GM18505 (cell line): ENCODE data around the gene ANXA2.

Source experiments
- ATAC-seq: cut with Tn5 transposase; IDR thresholded peaks from one replicate; pipeline ENCODE4 v1.9.1; 2021; ENCODE audit not compliant: unreplicated experiment
- POLR2A ChIP-seq: IDR thresholded peaks from 4 replicates; pipeline ENCODE4 v1.6.1; 2011; ENCODE audit warnings: borderline replicate concordance; ENCODE audit not compliant: insufficient read depth, insufficient read length; ENCODE audit errors: extremely low read depth

The ANXA2 gene

DNA sequence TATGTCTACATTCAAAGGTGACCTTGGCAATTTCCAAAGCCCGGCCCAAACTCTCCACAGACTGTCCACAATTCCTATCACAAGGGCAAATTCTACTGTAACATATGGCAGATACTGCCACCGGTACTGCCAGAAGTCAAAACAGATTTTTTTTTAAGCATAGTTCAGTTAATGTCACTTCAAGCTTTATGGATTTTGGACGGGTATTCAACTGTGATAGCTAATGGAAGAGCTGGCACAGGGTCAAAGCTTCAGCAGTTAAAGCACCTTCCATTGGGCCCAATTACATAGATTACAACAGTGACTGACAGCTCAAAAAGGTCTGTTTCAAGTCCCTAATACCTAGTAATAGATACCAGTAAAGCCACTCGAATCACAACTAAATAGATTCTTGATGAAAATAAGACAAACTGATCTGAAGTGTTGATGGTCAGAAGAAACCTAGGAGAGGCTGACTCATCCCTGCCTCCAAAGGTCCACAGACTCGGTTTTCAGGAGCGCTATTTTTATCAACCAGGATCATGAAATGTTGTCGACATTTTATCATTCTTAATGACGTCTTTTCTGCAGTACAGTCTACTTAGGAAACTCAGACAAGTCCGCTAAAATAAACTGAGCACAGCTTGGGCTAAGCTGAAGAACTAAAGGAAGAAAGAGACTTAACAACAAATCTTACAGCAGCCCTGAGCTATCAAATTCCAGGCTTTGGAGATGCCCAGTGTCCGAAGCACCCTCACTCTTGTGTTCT, 38.7 kb downstream of the ANXA2 start:
- no peak for ATAC-seq
- no peak for TF ChIP-seq POLR2A

DNA sequence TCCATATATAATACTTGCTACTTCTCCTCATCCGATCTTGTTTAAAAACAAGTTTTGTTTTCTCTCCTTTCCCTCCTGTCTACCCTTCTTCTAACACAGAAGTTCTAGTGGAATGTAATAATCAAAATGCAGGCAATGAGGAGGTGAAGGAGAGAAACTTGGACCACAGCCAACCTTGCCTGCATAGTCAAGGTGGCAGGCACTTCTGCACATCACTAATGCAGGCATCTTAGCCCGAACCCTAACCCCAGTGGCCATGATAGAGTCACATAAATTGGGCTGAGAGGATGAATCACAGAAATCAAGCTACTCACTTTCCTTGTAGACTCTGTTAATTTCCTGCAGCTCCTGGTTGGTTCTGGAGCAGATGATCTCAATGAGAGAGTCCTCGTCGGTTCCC, 41.0 kb downstream of the ANXA2 start:
- ATAC-seq: no peak
- TF ChIP-seq POLR2A: no peak

DNA sequence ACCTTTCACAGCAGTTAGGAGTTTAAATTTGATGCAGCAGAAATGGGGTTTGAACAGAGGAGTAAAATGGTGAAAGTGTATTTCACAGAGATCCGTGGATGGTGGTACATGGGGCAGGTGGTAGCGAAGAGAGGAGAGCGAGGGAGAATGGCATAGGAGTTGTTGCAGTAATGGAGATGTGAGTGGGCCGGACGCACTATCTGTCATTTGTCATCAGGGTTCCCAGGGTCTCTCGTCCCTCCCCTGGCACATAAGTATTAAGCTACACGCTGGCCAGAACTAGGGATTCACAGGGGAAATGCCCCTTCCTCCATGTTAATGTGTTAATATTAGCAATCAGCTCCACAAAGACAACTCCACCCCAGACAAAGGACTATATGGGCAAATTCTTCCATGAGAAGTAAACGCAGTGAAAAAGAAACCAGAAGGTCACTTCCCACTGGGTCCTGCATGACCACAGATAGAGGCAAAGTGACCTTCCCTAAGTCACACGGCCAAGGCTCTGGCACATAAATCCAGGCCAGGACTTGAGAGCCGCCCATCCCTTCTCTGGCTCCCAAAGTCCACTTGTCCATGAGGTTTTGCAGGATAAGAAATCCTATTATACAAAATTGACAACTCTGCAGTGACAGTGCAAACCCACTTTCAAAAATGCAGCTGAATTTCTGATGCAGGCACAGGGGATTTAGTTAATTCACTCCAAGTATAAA, 42.5 kb downstream of the ANXA2 start:
- ATAC-seq: no peak
- TF ChIP-seq POLR2A: no peak

DNA sequence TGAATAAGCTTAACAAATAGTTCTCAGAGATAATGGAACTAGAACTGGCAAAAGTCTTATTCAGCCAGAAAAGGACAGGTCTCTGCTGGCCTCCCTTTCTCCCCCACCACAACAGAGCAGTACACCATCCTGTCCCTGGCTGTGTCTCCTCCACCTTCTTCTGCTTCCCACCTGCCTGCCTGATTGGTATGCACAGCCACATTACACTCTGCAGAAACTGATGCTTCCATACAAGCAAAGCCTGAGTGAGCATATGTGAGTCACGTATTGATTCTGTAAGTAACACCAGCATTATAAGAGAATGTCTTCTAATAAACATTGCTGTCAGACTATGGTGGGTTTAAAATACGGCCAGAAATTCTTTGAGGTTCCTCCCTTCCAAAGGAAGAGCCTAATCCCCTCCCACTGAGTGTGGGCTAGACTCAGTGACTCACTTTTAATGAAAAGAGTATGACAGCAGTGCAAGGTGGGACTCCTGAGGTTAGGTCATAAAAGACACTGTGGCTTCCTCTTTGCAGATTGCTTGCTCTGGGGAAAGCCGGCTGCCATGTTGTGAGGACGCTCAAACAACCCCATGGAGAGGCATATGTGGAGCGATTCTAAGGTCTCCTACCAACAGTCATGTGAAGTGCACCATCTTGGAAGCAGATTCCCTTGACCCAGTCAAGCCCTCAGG, 44.4 kb downstream of the ANXA2 start:
- TF ChIP-seq POLR2A: no peak
- no peak for ATAC-seq

DNA sequence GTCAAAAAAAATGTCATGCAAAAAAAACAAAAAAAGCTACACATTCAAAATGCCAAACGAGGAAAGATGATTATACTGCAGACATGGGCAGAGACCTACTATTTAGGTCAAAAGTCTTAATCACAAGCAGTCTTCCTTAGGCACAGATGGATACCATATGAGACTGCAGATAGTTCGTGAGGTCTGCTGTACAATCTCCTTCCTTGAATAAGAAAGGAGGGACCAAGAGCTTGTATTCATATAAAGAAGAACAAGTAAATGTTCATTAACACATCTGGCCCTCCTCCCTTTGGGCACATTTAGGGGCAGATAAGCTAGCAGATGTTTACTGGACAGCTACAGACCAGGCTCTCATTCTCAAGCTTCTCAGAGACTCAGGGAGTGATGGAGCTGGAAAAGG, 45.3 kb downstream of the ANXA2 start:
- no peak for TF ChIP-seq POLR2A
- ATAC-seq: no peak

DNA sequence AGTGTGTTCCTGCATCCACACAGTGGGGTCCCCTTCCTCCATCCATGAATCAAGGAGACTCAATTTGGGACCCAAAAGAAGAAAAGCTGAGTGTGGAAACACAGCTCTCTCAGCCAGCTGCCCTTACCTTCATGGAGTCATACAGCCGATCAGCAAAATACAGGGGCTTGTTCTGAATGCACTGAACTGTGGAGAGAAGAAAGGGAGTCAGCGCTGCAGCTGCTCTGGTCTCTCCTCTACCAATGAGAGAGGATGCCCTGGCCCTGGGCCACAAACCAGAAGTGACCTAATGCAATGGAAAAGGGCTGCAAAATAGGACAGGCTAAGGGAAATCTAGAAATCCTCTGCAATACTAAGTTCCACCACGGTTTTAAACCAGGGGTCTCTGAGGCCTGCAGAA, 46.7 kb downstream of the ANXA2 start:
- TF ChIP-seq POLR2A: no peak
- ATAC-seq: no peak

DNA sequence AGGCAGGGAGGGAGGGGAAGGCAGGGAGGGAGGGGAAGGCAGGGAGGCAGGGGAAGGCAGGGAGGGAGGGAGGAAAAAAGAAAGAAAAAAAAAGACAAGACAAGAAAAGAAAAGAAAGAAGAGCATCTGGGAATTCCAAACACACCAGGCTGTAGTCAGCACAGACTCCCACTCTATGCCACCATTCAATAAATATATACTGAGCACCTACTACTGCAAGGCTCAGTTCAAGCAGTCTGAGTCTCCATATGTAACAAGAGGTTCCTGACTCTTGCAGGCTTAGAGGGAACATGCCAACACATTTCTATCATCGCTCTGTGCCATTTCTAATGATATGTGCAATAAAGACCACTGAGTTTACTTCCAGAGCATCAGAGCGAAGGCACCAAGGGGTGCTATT, 47.7 kb downstream of the ANXA2 start:
- ATAC-seq: no peak
- no peak for TF ChIP-seq POLR2A

DNA sequence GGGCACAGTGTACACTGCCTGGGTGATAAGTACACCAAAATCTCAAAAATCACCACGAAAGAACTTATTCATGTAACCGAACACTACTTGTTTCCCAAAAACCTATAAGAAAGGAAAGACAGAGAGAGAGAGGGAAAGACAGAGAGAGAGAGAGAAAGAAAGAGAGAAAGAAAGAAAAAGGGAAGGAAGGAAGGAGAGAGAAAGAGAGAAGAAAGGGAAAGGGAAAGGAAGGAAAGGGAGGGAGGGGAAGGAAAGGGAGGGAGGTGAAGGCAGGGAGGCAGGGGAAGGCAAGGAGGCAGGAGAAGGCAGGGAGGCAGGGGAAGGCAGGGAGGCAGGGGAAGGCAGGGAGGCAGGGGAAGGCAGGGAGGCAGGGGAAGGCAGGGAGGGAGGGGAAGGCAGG, 48.2 kb downstream of the ANXA2 start:
- ATAC-seq: no peak
- TF ChIP-seq POLR2A: no peak

DNA sequence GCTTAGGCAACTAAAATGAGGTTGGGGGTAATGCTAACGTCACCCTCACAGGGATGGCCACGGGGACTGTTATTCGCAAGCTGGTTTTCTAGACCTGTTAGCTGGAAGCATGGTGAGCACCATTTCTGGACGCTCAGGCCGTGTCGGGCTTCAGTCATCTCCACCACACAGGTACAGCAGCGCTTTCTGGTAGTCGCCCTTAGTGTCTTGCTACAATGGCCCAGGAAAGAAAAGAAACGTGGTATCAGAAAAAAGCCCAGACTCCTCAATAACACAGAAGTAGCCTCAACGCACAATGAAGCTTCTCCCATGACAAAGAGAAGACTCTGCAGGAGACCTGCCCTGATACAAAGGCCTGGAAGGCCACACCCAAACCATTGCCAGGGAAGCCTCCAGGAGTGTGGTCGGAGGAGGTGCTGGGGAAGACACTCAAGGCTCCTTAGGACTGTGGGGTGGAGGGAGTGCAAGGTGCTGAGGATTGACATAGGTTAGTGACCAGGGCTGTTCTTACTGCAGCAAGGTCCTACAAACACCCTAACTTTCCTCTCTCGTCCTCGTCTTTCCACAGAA, 50.2 kb downstream of the ANXA2 start:
- no peak for TF ChIP-seq POLR2A
- no peak for ATAC-seq

DNA sequence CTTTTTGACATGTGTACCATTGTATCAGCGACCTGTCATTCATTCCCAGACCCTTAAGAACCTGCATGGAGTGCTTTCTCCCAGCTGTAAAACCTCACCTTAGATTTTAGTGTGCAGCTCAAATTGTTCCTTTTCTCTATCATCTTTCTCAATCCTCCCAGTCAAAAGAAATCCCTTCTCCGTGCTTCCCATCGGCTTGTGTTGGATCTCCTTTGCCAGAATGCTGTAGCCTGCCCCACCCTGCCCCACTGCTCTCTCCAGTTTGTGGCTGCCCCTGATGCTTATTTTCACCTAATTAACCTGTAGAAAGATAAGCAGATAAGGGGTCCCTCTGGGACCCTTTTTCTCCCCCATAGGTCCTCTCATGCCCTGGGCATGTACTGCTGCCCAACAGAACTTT, 51.1 kb downstream of the ANXA2 start:
- no peak for TF ChIP-seq POLR2A
- no peak for ATAC-seq

DNA sequence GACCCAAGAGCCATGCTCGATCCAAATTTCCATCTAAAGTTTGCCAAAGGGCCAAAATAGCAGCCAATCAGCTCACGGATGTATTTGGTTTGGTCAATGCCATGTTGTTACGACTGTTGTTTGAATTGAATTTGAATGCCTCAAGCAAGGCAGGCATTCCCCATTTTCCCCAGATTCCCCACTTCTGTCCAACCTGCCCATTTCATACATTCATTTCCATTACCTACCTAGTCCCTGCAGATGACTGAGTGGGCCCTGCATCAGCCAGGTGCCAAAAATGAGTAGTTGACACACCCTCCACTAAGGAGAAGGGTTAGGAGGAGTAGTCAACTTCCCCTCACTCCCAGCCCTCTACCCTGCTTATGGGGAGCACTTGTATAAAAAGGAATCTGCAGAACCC, 51.7 kb downstream of the ANXA2 start:
- no peak for TF ChIP-seq POLR2A
- no peak for ATAC-seq

DNA sequence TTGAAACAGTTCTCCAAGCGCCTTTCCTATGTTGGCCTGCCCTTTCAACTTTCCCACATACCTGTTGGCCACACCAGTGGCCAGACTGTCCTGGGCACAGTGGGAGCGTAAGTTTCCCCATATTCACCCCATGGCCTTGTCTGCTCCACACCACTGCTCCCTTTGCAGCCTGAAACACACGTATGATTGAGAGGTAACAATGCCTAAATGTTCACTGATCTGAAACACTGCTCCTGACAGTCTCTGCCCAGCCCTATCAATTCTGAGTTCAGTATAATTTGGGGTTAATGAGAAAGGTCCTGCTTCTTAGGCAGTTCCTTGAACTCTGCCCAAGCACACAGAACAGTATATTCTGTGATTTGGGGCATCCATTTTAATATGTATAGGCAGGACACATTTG, 52.2 kb downstream of the ANXA2 start:
- TF ChIP-seq POLR2A: no peak

DNA sequence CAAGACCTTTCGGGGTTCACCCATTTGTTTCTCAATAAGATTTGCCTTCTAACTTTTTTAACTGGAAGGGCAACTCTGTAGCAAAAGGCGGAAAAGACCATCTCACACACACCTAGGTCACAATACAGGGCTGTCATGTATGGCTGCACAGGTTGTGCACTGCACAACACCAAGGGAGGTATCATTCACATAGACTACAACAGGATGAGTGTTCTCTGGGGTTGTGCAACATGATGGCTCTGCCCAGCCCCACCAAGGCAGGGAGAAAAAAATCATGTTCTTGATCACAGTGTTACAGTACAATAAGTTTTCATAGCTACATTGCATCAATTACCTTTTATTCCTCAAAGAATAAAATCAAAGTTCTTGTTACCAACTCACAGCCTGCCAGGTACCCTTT, 52.8 kb downstream of the ANXA2 start:
- ATAC-seq: no peak
- no peak for TF ChIP-seq POLR2A

More for the DNA sequence above, 52.2 kb downstream of the ANXA2 start:
- no peak for ATAC-seq
